ENCODE data around the gene EVPL. TPM values are rescaled to one million over a fixed set of nuclear protein-coding genes. Genes with fewer than 3 reads are reported as not detected.
A peak's percentile ranks its signal among the peaks of the same experiment; 100 is the strongest.

Gene EVPL
- total RNA-seq, 1 donor from 2014 or later: not detected

- Histone ChIP-seq H3K27ac (no peak overlapping the region), H3K4me1 (no peaks in the 10 kb centered on the region), H3K9me3 (no peaks in the 10 kb centered on the region), H3K36me3 (no peaks in the 10 kb centered on the region), H3K27me3 (no peaks in the 10 kb centered on the region), H3K4me3 (no peak overlapping the region)
- no peak for DNase-seq (ENCODE audit: low spot score in 2 of 2)
- intact Hi-C loops (cut with DNase I): no loop called here
- TF ChIP-seq CTCF (IDR thresholded peaks at IDR 0.05): no peak
Observed at GRCh38 chr17:76018340-76018680, 8.8 kb downstream of the EVPL start.

- Histone ChIP-seq H3K4me1 (no peaks in the 10 kb centered on the region), H3K4me3 (no peak overlapping the region), H3K9me3 (no peaks in the 10 kb centered on the region), H3K27ac (no peak overlapping the region), H3K27me3 (no peaks in the 10 kb centered on the region), H3K36me3 (no peaks in the 10 kb centered on the region)
- DNase-seq (ENCODE audit: low spot score in 2 of 2): no peak
- intact Hi-C loops (cut with DNase I): no loop called here
- no peak for TF ChIP-seq CTCF (IDR thresholded peaks at IDR 0.05)
Observed at GRCh38 chr17:76017481-76018339, 9.4 kb downstream of the EVPL start.

GRCh38 chr17:76014925-76015261 lies 12.2 kb downstream of the EVPL start:
- no peaks in the 10 kb centered on the region for H3K36me3 ChIP-seq
- H3K9me3 ChIP-seq: no peaks in the 10 kb centered on the region
- no peaks in the 10 kb centered on the region for H3K27me3 ChIP-seq
- intact Hi-C loops (cut with DNase I): no loop called here
- no peaks in the 10 kb centered on the region for H3K4me1 ChIP-seq
- H3K27ac ChIP-seq: no peak overlapping the region
- no peak for DNase-seq (ENCODE audit: low spot score in 2 of 2)
- no peak overlapping the region for H3K4me3 ChIP-seq
- no peak for TF ChIP-seq CTCF (IDR thresholded peaks at IDR 0.05)

- Histone ChIP-seq H3K36me3 (no peaks in the 10 kb centered on the region), H3K27me3 (no peaks in the 10 kb centered on the region), H3K9me3 (no peaks in the 10 kb centered on the region), H3K27ac (no peak overlapping the region), H3K4me3 (no peak overlapping the region), H3K4me1 (no peaks in the 10 kb centered on the region)
- intact Hi-C loops (cut with DNase I): no loop called here
- TF ChIP-seq CTCF (IDR thresholded peaks at IDR 0.05): peak; percentile 85 to 94 (median 93)
- peak in 1 of 2 donors; percentile 78 for DNase-seq (ENCODE audit: low spot score in 2 of 2)
Observed at GRCh38 chr17:76014100-76014924, 12.8 kb downstream of the EVPL start.

- no peaks in the 10 kb centered on the region for H3K27me3 ChIP-seq
- no peak for DNase-seq (ENCODE audit: low spot score in 2 of 2)
- no peaks in the 10 kb centered on the region for H3K9me3 ChIP-seq
- H3K4me1 ChIP-seq: no peaks in the 10 kb centered on the region
- intact Hi-C loops (cut with DNase I): no loop called here
- H3K36me3 ChIP-seq: no peaks in the 10 kb centered on the region
- no peak overlapping the region for H3K4me3 ChIP-seq
- no peak for TF ChIP-seq CTCF (IDR thresholded peaks at IDR 0.05)
- no peak overlapping the region for H3K27ac ChIP-seq
Observed at GRCh38 chr17:76013377-76013932, 13.7 kb downstream of the EVPL start.
